ENCODE data around the gene KMT2B.

The KMT2B gene

DNA sequence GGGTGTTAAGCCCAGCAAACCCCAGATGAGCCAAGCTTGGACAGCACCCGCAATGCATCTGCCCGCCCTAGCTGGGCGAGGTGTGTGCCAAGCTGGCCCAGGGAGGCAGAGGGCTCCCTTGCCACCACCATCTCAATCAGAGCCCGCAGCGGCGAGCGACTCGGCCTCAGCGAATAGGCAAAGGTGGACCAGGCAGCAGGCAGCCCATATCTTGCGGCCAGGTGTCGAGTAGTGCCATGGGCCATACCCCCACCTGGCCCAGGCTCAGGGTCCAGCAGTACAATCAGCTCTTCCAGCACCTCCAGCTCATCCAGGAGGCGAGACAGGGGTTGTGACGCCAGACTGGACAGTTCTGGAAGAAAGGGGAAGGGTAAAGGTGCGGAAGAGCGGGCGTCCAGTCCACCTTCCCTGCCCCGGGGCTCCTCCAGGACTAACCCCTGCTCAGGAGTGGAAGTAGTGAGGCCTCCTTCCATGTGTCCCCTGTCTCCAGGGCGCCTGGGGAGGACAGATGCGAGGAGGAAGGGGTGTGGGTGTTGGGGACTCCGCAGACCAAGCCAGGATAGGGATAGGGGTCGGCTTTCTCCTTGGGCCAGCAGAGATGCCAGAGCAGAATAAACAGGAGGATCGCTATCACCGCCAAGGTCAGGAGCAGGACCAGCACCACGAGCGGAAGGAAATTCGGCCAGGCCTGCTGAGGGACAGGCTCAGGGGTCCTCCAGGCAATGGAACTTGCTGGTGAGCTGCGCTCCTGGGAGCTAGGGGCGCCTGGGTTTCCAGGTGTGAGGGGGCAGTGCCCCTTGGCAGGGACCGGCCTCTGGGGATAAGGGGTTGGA, 21.7 kb downstream of the KMT2B start:
- Histone ChIP-seq H3K9ac (ENCODE audit: low read depth, low read length) (peak overlapping the region; percentile 79; the same call in 1 of the 2 replicates), H3K27ac (ENCODE audit: low read depth, low read length) (no peak overlapping the region), H3K36me3 (ENCODE audit: insufficient read depth, low read length) (peaks cover 47% of the 10 kb centered on the region), H3K4me1 (ENCODE audit: insufficient read depth, low read length) (no peaks in the 10 kb centered on the region), H3K27me3 (ENCODE audit: insufficient read depth, low read length) (no peaks in the 10 kb centered on the region), H3K4me3 (ENCODE audit: low read length) (peak overlapping the region; percentile 86), H3K9me3 (ENCODE audit: insufficient read depth, low read depth, low read length) (no peaks in the 10 kb centered on the region)
- WGBS = 84% methylated on average over 29 of the region's 29 CpGs

- H3K4me3 ChIP-seq (ENCODE audit: low read length) = peak overlapping the region; percentile 86
- H3K9me3 ChIP-seq (ENCODE audit: insufficient read depth, low read depth, low read length) = no peaks in the 10 kb centered on the region
- WGBS = 7% methylated on average over 16 of the region's 16 CpGs
- peaks cover 42% of the 10 kb centered on the region for H3K36me3 ChIP-seq (ENCODE audit: insufficient read depth, low read length)
- peak overlapping the region; percentile 79 for H3K9ac ChIP-seq (ENCODE audit: low read depth, low read length)
- H3K27me3 ChIP-seq (ENCODE audit: insufficient read depth, low read length) = no peaks in the 10 kb centered on the region
- no peaks in the 10 kb centered on the region for H3K4me1 ChIP-seq (ENCODE audit: insufficient read depth, low read length)
- peak overlapping the region; percentile 57; the same call in 1 of the 2 replicates for H3K27ac ChIP-seq (ENCODE audit: low read depth, low read length)
These were observed 22.3 kb downstream of the KMT2B start for GRCh38 chr19:35740108-35740422.

DNA sequence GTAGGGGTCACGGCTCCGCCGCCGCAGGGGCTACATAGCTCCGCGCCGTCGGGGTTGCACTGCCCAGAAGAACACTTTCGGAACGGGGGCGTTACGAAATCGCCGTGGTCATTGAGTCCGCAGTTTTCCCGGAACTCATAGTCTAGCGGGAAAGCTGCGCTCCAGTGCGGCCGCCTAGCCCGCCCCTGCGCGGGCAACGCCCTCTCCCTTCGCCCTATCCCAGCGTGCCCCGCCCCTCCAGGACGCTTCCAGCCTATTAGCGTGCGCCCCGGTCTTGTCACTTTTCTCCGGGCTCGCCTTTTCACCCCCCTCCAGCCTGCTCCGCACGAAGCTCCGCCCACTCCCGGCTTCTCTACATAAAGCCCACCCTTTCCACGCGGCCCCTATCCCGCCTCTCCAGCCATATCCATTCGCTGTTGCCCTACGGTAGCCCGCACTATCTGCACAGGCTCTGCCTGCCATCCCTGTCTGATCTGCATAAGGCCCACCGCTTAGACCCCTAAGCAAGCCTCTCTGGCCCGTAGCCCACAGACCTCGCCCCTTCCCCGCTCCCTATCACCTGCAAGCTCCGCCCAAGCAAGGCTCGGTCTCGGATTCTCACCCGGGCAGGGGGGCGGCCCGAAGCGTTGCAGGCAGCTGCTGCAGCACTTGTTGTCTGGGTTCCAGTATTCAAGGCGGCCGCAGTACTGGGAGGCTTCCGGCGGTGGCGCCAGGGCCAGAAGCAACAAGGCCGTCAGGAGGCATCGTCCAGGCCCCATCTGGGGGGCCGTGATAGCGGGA, 22.8 kb downstream of the KMT2B start:
- under 1% methylated on average over 63 of the region's 63 CpGs for WGBS
- H3K27ac ChIP-seq (ENCODE audit: low read depth, low read length) = peak overlapping the region; percentile 91
- no peaks in the 10 kb centered on the region for H3K9me3 ChIP-seq (ENCODE audit: insufficient read depth, low read depth, low read length)
- H3K4me1 ChIP-seq (ENCODE audit: insufficient read depth, low read length) = no peaks in the 10 kb centered on the region
- no peaks in the 10 kb centered on the region for H3K27me3 ChIP-seq (ENCODE audit: insufficient read depth, low read length)
- peak overlapping the region; percentile 79 for H3K9ac ChIP-seq (ENCODE audit: low read depth, low read length)
- H3K4me3 ChIP-seq (ENCODE audit: low read length) = peak overlapping the region; percentile 86
- H3K36me3 ChIP-seq (ENCODE audit: insufficient read depth, low read length) = peaks cover 37% of the 10 kb centered on the region

DNA sequence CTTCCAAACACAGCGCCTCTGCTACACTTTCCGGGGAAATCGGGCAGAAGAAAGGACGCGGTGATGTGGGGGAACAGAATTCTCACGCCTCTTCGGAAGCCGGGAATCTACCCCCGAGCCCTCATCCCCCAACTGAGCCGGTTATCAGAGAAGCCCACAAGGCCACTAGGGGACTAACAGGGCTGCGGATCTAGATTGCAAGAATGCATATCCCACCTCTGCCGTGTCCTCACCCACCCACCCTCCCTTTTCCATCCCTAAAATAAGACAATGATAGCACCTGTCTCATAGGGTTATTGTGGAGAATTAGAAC, 23.4 kb downstream of the KMT2B start:
- Histone ChIP-seq H3K36me3 (ENCODE audit: insufficient read depth, low read length) (peaks cover 33% of the 10 kb centered on the region), H3K9me3 (ENCODE audit: insufficient read depth, low read depth, low read length) (no peaks in the 10 kb centered on the region), H3K27ac (ENCODE audit: low read depth, low read length) (peak overlapping the region; percentile 91; the same call in 1 of the 2 replicates), H3K9ac (ENCODE audit: low read depth, low read length) (peak overlapping the region; percentile 65), H3K4me1 (ENCODE audit: insufficient read depth, low read length) (no peaks in the 10 kb centered on the region), H3K27me3 (ENCODE audit: insufficient read depth, low read length) (no peaks in the 10 kb centered on the region), H3K4me3 (ENCODE audit: low read length) (peak overlapping the region; percentile 86)
- 2% methylated on average over 12 of the region's 12 CpGs for WGBS

DNA sequence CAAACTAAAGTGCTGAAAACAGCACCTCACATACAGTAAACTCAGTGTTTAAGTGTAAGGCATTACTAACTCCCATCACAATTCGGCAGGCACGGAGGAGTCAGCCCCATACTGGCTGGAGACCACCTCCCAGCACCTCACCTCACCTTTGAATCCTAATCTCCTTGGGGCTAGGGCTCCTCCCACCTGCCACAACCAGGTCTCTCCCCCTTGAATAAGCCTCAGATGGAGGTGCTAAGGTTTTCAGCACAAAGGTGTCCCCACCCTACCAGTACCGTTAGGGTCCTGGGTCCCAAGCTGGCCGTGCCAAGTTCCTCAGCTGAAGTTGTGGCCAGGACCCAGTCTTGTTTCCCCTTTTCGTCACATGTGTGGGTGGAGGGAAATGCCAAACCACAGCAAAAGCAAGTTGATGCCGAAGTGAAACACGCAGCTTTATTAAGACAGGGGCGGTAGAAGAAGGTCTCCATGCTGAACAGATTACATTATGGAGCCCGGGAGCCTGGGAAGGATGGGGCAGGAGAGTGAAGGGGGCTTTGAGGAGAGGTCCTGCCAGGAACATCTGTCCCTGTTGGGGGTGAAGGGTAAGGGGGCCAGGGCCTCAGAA, 24.4 kb downstream of the KMT2B start, which contains the start of gene IGFLR1:
Gene IGFLR1 (minus strand): TSS at position 332 of the 604 bp plus-strand sequence. CDS start 1,272 bp downstream, outside the sequence.
- no peak within 1 kb of the TSS for H3K27ac ChIP-seq (ENCODE audit: low read depth, low read length)
- H3K9ac ChIP-seq (ENCODE audit: low read depth, low read length) = no peak within 1 kb of the TSS
- no peaks in the 10 kb centered on the region for H3K9me3 ChIP-seq (ENCODE audit: insufficient read depth, low read depth, low read length)
- H3K27me3 ChIP-seq (ENCODE audit: insufficient read depth, low read length) = no peaks in the 10 kb centered on the region
- H3K4me3 ChIP-seq (ENCODE audit: low read length) = peak within 1 kb of the TSS; percentile 86
- WGBS = 92% methylated on average over 9 of the region's 9 CpGs
- H3K4me1 ChIP-seq (ENCODE audit: insufficient read depth, low read length) = no peaks in the 10 kb centered on the region; the same call in 1 of the 2 replicates
- H3K36me3 ChIP-seq (ENCODE audit: insufficient read depth, low read length) = peaks cover 27% of the 10 kb centered on the region

DNA sequence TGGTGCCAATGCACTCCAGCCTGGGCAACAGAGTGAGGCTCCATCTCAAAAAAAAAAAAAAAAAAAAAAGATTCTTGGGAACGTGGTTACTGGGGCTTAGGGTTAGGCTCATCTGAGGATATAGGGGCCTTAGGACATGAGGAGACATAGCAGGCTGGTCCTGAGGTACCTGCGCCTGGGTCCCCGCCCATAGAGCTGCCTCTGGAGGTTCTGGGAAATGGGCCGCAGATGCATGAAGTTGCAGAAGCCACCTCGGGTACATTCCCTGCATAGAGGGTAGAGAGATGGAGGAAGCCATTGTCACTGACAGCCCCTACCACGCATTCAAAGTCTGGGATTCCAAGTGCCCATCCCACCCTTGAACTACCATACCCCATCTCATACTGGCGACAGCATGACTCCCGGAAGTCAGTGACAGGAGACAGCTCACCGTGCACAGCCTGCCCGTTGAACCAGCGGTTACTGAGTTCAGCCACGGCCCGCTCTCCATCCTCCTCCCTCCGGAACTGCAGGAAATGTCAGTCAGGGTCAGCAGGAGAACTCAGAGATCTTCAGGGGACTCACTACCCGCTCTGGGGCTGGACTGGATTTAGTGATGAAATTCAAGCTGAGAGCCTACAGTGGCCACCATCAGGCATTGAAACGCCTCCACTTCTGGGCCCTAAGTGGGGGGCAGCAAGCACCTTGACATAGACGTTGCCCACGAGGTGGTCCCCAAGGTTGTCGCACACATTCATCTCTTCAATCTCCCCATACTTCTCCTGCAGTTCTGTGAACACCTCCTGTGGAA, 26.0 kb downstream of the KMT2B start:
- WGBS = 92% methylated on average over 19 of the region's 19 CpGs
- Histone ChIP-seq H3K27me3 (ENCODE audit: insufficient read depth, low read length) (no peaks in the 10 kb centered on the region), H3K9ac (ENCODE audit: low read depth, low read length) (no peak overlapping the region), H3K4me1 (ENCODE audit: insufficient read depth, low read length) (no peaks in the 10 kb centered on the region; the same call in 1 of the 2 replicates), H3K9me3 (ENCODE audit: insufficient read depth, low read depth, low read length) (no peaks in the 10 kb centered on the region), H3K27ac (ENCODE audit: low read depth, low read length) (no peak overlapping the region), H3K4me3 (ENCODE audit: low read length) (peak overlapping the region; percentile 72), H3K36me3 (ENCODE audit: insufficient read depth, low read length) (peaks cover 13% of the 10 kb centered on the region)

DNA sequence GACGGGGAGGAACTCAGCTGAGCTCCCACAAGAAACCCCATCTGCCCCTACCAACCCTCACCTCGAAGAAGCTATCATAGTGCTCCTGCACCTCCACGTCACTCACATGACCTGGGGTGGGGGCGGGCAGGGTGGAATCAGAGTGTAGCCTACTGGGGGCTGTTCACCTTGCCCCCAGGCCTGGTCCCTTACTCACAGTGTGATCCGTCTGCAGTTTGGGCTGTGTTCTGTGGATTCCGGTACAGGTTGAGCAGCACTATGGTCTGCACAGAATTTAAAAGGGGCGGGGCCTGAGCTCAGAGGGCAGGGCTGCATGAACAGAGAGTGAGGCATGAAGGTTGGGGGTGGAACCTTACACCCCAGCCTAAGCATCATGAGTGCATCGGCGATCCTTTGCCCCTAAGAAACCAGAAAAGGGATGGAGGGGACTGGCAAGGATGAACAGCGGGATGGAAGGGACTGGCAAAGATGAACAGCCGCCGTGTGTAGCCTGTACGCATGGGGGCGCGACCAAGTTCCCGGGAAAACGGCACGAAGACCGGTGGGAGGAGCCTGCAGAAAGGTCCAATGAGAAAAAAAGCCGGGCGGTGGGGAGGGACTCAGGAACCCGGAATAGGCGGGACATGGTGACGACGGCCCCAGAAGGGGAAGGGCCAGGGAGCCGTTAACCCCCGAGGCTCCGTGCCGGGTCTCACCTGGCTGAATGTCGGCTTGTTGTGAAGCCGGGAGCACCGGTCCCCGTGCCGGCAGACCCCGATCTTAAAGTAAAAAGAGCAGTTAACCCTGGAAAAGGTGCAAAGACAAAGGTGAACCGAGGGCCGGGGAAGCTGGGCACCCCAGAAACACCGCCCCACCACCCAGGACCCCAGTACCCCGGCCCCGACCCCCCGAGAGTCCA, 26.9 kb downstream of the KMT2B start:
- H3K9ac ChIP-seq (ENCODE audit: low read depth, low read length) = peak overlapping the region; percentile 78
- peak overlapping the region; percentile 98 for H3K27ac ChIP-seq (ENCODE audit: low read depth, low read length)
- H3K36me3 ChIP-seq (ENCODE audit: insufficient read depth, low read length) = peaks cover 9% of the 10 kb centered on the region
- H3K27me3 ChIP-seq (ENCODE audit: insufficient read depth, low read length) = no peaks in the 10 kb centered on the region
- 8% methylated on average over 41 of the region's 41 CpGs for WGBS
- no peaks in the 10 kb centered on the region; the same call in 1 of the 2 replicates for H3K4me1 ChIP-seq (ENCODE audit: insufficient read depth, low read length)
- H3K4me3 ChIP-seq (ENCODE audit: low read length) = peak overlapping the region; percentile 72
- no peaks in the 10 kb centered on the region for H3K9me3 ChIP-seq (ENCODE audit: insufficient read depth, low read depth, low read length)

GRCh38 chr19:35745328-35746086, 27.7 kb downstream of the KMT2B start, which contains the start of the genes PSENEN and U2AF1L4:
PSENEN (plus strand) TSS chr19:35745651; CDS start chr19:35745931, 280 bp downstream.
U2AF1L4 (minus strand) TSS chr19:35745418; CDS start chr19:35745391, 27 bp downstream.
- peaks cover 9% of the 10 kb centered on the region for H3K36me3 ChIP-seq (ENCODE audit: insufficient read depth, low read length)
- H3K9ac ChIP-seq (ENCODE audit: low read depth, low read length) = peak within 1 kb of the TSS; percentile 78
- no peaks in the 10 kb centered on the region for H3K27me3 ChIP-seq (ENCODE audit: insufficient read depth, low read length)
- no peaks in the 10 kb centered on the region for H3K9me3 ChIP-seq (ENCODE audit: insufficient read depth, low read depth, low read length)
- under 1% methylated on average over 40 of the region's 40 CpGs for WGBS
- peak within 1 kb of the TSS; percentile 72 for H3K4me3 ChIP-seq (ENCODE audit: low read length)
- H3K27ac ChIP-seq (ENCODE audit: low read depth, low read length) = peak within 1 kb of the TSS; percentile 98
- H3K4me1 ChIP-seq (ENCODE audit: insufficient read depth, low read length) = no peaks in the 10 kb centered on the region; the same call in 1 of the 2 replicates

DNA sequence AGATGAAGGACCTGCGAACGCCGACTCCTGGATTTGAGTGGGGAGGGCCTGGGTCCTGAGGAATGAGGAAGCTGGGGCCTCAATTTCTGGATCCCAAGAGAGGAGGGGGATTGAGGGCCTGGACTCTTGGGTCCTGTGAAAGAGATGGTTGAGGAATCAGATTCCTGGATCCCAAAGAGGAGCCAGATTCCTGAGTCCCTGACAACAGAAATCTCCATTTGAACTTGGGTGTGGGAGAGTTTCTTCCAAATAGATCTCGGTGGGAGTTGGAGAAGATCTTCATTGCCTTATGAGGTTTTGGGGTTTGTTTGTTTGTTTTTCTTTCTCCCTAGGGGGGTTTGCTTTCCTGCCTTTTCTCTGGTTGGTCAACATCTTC, 28.3 kb downstream of the KMT2B start:
- peak overlapping the region; percentile 8; the same call in 1 of the 2 replicates for H3K27ac ChIP-seq (ENCODE audit: low read depth, low read length)
- H3K4me3 ChIP-seq (ENCODE audit: low read length) = peak overlapping the region; percentile 72
- no peaks in the 10 kb centered on the region for H3K9me3 ChIP-seq (ENCODE audit: insufficient read depth, low read depth, low read length)
- WGBS = 27% methylated on average over 4 of the region's 4 CpGs
- H3K4me1 ChIP-seq (ENCODE audit: insufficient read depth, low read length) = no peaks in the 10 kb centered on the region; the same call in 1 of the 2 replicates
- peak overlapping the region; percentile 72 for H3K9ac ChIP-seq (ENCODE audit: low read depth, low read length)
- H3K36me3 ChIP-seq (ENCODE audit: insufficient read depth, low read length) = peaks cover 9% of the 10 kb centered on the region
- no peaks in the 10 kb centered on the region for H3K27me3 ChIP-seq (ENCODE audit: insufficient read depth, low read length)

Data from HUES64 (cell line).